A549 treated with CpdA at 1 μM for 4 hours (cell line): ENCODE measurements around the gene INIP. TPM values are rescaled to one million over a fixed set of nuclear protein-coding genes. Genes with fewer than 3 reads are reported as not detected.

Experiments used
- total RNA-seq: library from RNA; stranded (reverse); fragments of 200-300 nt; extraction: Qiagen RNA extraction; gene quantifications from 5 replicates; pipeline ENCODE4 v1.2.3, GENCODE V29; 2022; ENCODE audit warnings: low read depth

Gene INIP, protein sequence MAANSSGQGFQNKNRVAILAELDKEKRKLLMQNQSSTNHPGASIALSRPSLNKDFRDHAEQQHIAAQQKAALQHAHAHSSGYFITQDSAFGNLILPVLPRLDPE
- total RNA-seq = 13.6 to 34.0 TPM (median 17.0 TPM) in 5 replicates

DNA sequence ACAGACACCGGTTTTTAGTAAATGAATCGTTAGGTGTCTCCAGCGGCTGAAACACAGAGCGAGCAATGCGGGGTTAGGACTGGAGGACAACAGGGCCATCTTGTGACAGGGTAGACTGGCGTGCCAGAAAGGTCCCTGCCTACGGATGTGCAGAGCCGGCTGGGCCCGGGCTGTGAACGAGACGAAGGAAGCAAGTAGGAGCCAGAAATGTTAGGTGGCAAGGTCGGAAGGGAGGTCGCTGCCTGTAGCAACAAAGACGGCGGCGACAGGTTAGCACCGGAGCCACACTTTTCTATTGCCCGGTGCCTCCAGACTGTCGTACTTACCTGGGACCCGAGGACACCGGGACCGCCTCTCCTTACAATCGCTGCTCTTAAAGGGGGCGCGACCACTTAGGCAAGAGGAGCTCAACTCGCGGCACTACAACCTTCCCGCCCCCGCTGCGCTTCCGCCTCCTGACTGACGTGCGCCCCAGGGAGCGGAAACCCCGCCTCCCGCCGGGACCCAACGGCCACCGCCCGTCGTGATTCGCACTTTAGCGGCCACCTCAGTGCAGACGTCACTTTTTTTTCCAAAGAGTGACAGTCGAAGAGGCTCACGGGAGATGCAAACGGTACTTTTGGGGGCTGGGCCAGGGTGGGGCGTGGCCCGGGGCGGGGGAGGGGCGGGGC lies at the start of gene INIP:
INIP (minus strand) TSS at position 457 of the 671 bp plus-strand sequence. CDS start 1,632 bp downstream, outside the sequence.

DNA sequence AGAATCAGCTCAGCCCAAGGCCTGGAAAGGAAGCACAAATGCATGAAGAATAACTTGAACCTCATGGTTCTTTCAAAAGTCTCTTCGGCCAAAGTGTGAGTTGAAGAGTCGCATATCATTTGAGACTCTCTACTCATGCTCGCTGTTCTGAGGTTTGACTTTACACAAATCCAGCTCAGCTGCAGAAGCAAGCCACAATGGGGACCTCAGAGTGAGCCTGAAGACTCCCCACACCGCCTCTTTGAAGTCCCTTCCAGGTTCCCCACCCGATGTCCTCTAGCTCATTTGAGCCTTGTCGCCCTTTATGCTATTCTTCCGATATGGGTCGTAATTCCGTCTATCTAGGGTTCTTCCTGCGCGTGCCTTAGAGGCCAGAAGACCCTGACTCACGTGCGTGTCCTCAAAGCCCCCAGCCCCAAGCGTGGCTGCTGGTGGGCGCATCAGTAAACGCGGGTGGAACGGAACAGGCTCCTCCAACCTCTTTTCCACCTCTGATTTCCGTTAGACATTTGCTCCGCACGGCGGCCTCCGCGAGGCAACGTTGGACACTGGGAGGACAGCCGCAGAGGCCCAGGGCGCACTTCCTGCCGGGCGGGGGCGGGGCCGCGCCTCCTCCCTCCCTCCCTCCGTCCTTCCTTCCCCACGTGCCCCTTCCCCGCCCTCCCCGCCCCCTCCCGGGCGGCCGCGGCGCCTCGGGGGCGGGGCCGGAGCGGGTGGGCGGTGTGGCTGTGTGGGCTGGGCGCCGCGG lies 32.3 kb upstream of the INIP start, which contains the start of gene SNX30:
SNX30 (plus strand) TSS at position 745 of the 748 bp plus-strand sequence. CDS start 242 bp downstream, outside the sequence.

Other genes starting within 250 kb of the INIP start
- gene KIAA1958, start 231.3 kb downstream of the INIP start, total RNA-seq = 1.8 to 2.7 TPM (median 2.6 TPM) in 5 replicates
- 3.6 to 6.4 TPM (median 4.8 TPM) in 5 replicates for gene SNX30, start 32.6 kb upstream of the INIP start, total RNA-seq
- gene SLC46A2, start 172.8 kb upstream of the INIP start, total RNA-seq = not detected in 5 replicates